Measurements from ENCODE around the gene COL6A3. TPM values are rescaled to one million over a fixed set of nuclear protein-coding genes. Genes with fewer than 3 reads are reported as not detected.

COL6A3 gene
- total RNA-seq, 2 donors from 2014 or later, result 26.9 to 86.9 TPM

- no peaks in the 10 kb centered on the region for H3K9me3 ChIP-seq
- intact Hi-C loops (cut with DNase I), result no loop called here
- no peaks in the 10 kb centered on the region for H3K27me3 ChIP-seq (replicated peaks; ENCODE audit: insufficient read depth)
- no peak for TF ChIP-seq POLR2A (IDR thresholded peaks at IDR 0.05)
- peak; percentile 14 for TF ChIP-seq POLR2AphosphoS5 (IDR thresholded peaks at IDR 0.05)
- DNase-seq (ENCODE audit: low spot score), result no peak
- WGBS, result 68% methylated on average over 3 of the region's 3 CpGs
- H3K4me3 ChIP-seq, result no peak overlapping the region
- H3K4me1 ChIP-seq (replicated peaks), result no peaks in the 10 kb centered on the region
- H3K27ac ChIP-seq, result peak overlapping the region; percentile 6 to 42
- H3K36me3 ChIP-seq, result no peaks in the 10 kb centered on the region
Observed at GRCh38 chr2:237309011-237309410, 105.0 kb downstream of the COL6A3 start.

GRCh38 chr2:237307474-237307873 is 106.5 kb downstream of the COL6A3 start:
- H3K27ac ChIP-seq, result peak overlapping the region in 1 of 2 donors; percentile 42
- no peaks in the 10 kb centered on the region for H3K9me3 ChIP-seq
- DNase-seq (ENCODE audit: low spot score), result no peak
- no peaks in the 10 kb centered on the region for H3K4me1 ChIP-seq (replicated peaks)
- H3K36me3 ChIP-seq, result no peaks in the 10 kb centered on the region
- TF ChIP-seq POLR2AphosphoS5 (IDR thresholded peaks at IDR 0.05) (no peak), POLR2A (IDR thresholded peaks at IDR 0.05) (no peak), CTCF (IDR thresholded peaks at IDR 0.05) (no peak)
- WGBS, result 82% methylated on average over 7 of the region's 7 CpGs
- no peak overlapping the region for H3K4me3 ChIP-seq
- intact Hi-C loops (cut with DNase I), result no loop called here
- H3K27me3 ChIP-seq (replicated peaks; ENCODE audit: insufficient read depth), result no peaks in the 10 kb centered on the region

GRCh38 chr2:237306787-237307170 is 107.2 kb downstream of the COL6A3 start:
- TF ChIP-seq CTCF (IDR thresholded peaks at IDR 0.05) (no peak), POLR2AphosphoS5 (IDR thresholded peaks at IDR 0.05) (no peak), POLR2A (IDR thresholded peaks at IDR 0.05) (no peak)
- DNase-seq (ENCODE audit: low spot score), result no peak
- H3K36me3 ChIP-seq, result no peaks in the 10 kb centered on the region
- H3K27ac ChIP-seq, result peak overlapping the region in 1 of 2 donors; percentile 3
- WGBS, result 80% methylated on average over 3 of the region's 3 CpGs
- H3K9me3 ChIP-seq, result no peaks in the 10 kb centered on the region
- no peaks in the 10 kb centered on the region for H3K4me1 ChIP-seq (replicated peaks)
- intact Hi-C loops (cut with DNase I), result no loop called here
- H3K4me3 ChIP-seq, result no peak overlapping the region
- no peaks in the 10 kb centered on the region for H3K27me3 ChIP-seq (replicated peaks; ENCODE audit: insufficient read depth)

- Histone ChIP-seq H3K4me3 (no peak overlapping the region), H3K4me1 (replicated peaks) (no peaks in the 10 kb centered on the region), H3K27ac (peak overlapping the region in 1 of 2 donors; percentile 3), H3K27me3 (replicated peaks; ENCODE audit: insufficient read depth) (no peaks in the 10 kb centered on the region), H3K9me3 (no peaks in the 10 kb centered on the region), H3K36me3 (no peaks in the 10 kb centered on the region)
- TF ChIP-seq CTCF (IDR thresholded peaks at IDR 0.05), result no peak
- no peak for TF ChIP-seq POLR2AphosphoS5 (IDR thresholded peaks at IDR 0.05)
- TF ChIP-seq POLR2A (IDR thresholded peaks at IDR 0.05), result no peak
- no peak for DNase-seq (ENCODE audit: low spot score)
- intact Hi-C loops (cut with DNase I), result no loop called here
- 86% methylated on average over 7 of the region's 7 CpGs for WGBS
Observed at GRCh38 chr2:237306083-237306786, 107.7 kb downstream of the COL6A3 start.

- Histone ChIP-seq H3K4me1 (replicated peaks) (no peaks in the 10 kb centered on the region), H3K36me3 (no peaks in the 10 kb centered on the region), H3K27ac (no peak overlapping the region), H3K9me3 (no peaks in the 10 kb centered on the region), H3K4me3 (no peak overlapping the region), H3K27me3 (replicated peaks; ENCODE audit: insufficient read depth) (no peaks in the 10 kb centered on the region)
- DNase-seq (ENCODE audit: low spot score), result no peak
- TF ChIP-seq POLR2A (IDR thresholded peaks at IDR 0.05) (no peak), CTCF (IDR thresholded peaks at IDR 0.05) (no peak), POLR2AphosphoS5 (IDR thresholded peaks at IDR 0.05) (no peak)
- intact Hi-C loops (cut with DNase I), result no loop called here
Observed at GRCh38 chr2:237305579-237305978, 108.4 kb downstream of the COL6A3 start.

Data from prostate gland (tissue), 2 donors.